Neural crest cell (in vitro differentiated cells): ENCODE data around the gene AHI1. TPM values are rescaled to one million over a fixed set of nuclear protein-coding genes. Genes with fewer than 3 reads are reported as not detected.

ENCODE experiments used
- DNase-seq: peaks from one replicate; pipeline ENCODE4 v3.0.0; 2021; ENCODE audit warnings: low read depth, mixed read lengths, low spot score
- H3K27ac Mint-ChIP-seq: one replicate; pipeline ENCODE4 v1.8.0; 2021; ENCODE audit warnings: mild to moderate bottlenecking, mixed read lengths; ENCODE audit not compliant: unreplicated experiment
- H3K27me3 Mint-ChIP-seq: 2 replicates; pipeline ENCODE4 v1.8.0; 2021; ENCODE audit warnings: low read depth, mild to moderate bottlenecking, mixed read lengths
- H3K36me3 Mint-ChIP-seq: 2 replicates; pipeline ENCODE4 v1.8.0; 2021; ENCODE audit warnings: low read depth, mild to moderate bottlenecking, mixed read lengths
- H3K4me1 Mint-ChIP-seq: 2 replicates; pipeline ENCODE4 v1.8.0; 2021; ENCODE audit warnings: mixed read lengths
- H3K4me3 Mint-ChIP-seq: one replicate; pipeline ENCODE4 v1.8.0; 2021; ENCODE audit warnings: mild to moderate bottlenecking, mixed read lengths
- H3K9me3 Mint-ChIP-seq: 2 replicates; pipeline ENCODE4 v1.8.0; 2021; ENCODE audit warnings: mixed read lengths
- CTCF ChIP-seq: fragments of 200-600 bp; sonication (generic); conservative IDR thresholded peaks from 2 replicates; pipeline ENCODE4 v1.5.0; 2021; ENCODE audit warnings: antibody characterized with exemption, mild to moderate bottlenecking
- total RNA-seq: library from RNA; stranded (reverse); gene quantifications from 2 replicates; pipeline ENCODE4 v1.2.1, GENCODE V29; 2021

Gene AHI1
- total RNA-seq, 1 donor from 2014 or later = 27.6 TPM

DNA sequence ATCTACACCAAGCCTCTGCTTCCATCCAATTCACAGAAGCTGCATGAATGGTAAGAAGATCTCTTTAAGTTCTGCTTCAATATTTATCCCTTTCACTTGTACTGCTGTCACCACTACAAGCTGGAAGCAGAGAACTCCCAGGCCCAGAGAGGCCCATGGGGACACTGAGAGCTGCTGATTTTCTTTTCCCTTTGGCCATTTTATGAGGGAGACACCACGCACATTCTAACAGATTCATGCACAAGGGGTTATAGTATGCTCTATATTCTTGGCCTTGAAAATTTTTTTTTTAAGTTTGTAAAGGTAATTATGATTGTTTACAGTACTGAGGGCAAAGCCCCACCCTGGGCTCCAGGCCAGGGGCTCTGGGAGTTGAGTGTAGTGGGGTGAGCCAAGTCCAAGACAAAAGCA lies 228.1 kb downstream of the AHI1 start:
- no peak overlapping the region for H3K27ac Mint-ChIP-seq
- no peak overlapping the region for H3K4me3 Mint-ChIP-seq
- H3K4me1 Mint-ChIP-seq = no peaks in the 10 kb centered on the region
- DNase-seq = no peak
- TF ChIP-seq CTCF = no peak
- H3K36me3 Mint-ChIP-seq = no peaks in the 10 kb centered on the region
- peaks cover 1% of the 10 kb centered on the region for H3K9me3 Mint-ChIP-seq
- H3K27me3 Mint-ChIP-seq = no peaks in the 10 kb centered on the region

DNA sequence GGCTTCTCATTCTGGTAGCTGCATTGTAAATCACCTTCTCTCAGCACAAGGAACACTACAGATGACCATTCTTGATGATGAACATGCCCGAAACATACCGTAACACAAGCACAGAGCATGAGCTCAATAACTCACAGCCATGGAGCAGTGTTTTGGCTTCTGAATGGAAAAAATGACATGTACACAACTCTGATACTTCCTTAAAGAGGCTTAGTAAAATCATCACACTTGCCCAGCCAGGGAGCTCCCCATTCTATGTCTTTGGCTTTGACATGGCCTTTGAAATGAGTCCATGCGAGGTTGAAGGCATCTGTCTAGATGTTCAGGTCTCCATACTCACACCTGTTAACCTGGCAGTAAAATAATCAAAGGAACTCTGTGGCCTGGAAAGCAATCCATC lies 228.8 kb downstream of the AHI1 start:
- H3K4me3 Mint-ChIP-seq = no peak overlapping the region
- H3K4me1 Mint-ChIP-seq = no peaks in the 10 kb centered on the region
- H3K36me3 Mint-ChIP-seq = no peaks in the 10 kb centered on the region
- DNase-seq = no peak
- H3K9me3 Mint-ChIP-seq = peaks cover 2% of the 10 kb centered on the region
- peak overlapping the region; percentile 13 for H3K27ac Mint-ChIP-seq
- TF ChIP-seq CTCF = no peak
- H3K27me3 Mint-ChIP-seq = no peaks in the 10 kb centered on the region

GRCh38 chr6:135268263-135268662 lies 229.3 kb downstream of the AHI1 start:
- H3K9me3 Mint-ChIP-seq = peaks cover 2% of the 10 kb centered on the region
- no peak overlapping the region for H3K4me3 Mint-ChIP-seq
- no peaks in the 10 kb centered on the region for H3K4me1 Mint-ChIP-seq
- H3K36me3 Mint-ChIP-seq = no peaks in the 10 kb centered on the region
- H3K27ac Mint-ChIP-seq = peak overlapping the region; percentile 13
- no peak for DNase-seq
- no peak for TF ChIP-seq CTCF
- no peaks in the 10 kb centered on the region for H3K27me3 Mint-ChIP-seq

DNA sequence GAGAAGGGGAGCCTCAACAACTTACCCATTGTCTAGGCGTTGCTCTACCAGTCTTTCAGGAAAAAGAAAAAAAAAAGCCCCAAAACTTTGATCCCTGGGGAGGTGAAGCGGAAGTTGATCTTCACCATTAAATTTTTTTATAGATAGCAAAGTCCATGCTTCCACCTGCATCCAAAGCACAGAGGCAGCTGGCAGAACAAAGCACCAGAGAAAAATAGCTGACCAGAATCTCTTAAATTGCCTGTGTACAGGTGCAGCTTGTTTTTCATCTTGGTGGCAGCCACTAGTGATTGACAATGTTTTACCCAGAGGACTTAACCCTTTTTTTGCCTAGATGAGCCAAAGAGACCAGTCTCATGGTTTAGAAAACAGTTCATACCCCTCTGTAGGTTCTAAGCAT lies 230.5 kb downstream of the AHI1 start:
- Mint-ChIP-seq H3K27ac (no peak overlapping the region), H3K4me1 (no peaks in the 10 kb centered on the region), H3K4me3 (no peak overlapping the region), H3K27me3 (no peaks in the 10 kb centered on the region), H3K36me3 (no peaks in the 10 kb centered on the region), H3K9me3 (peaks cover 2% of the 10 kb centered on the region)
- no peak for DNase-seq
- no peak for TF ChIP-seq CTCF

DNA sequence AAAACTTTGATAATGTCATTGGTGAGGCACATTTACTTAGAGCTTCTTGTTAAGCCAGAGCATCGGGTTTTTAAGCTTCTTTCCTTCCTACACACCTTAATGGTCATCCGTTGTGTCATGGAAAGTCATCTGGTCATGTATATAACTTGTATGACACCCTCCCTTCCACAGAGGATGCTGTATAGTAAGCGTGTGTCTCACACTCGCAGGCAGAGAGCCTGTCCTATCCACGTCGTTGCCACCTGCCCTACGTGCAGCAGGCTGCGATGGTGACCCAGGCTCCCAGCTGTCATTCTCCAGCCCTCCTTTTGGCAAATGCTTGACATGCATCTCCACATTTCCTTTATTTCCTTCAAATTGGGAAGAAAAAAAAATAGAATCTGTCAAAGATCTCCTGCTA lies 230.9 kb downstream of the AHI1 start:
- Mint-ChIP-seq H3K9me3 (peaks cover 2% of the 10 kb centered on the region), H3K27me3 (no peaks in the 10 kb centered on the region), H3K4me1 (no peaks in the 10 kb centered on the region), H3K27ac (no peak overlapping the region), H3K4me3 (no peak overlapping the region), H3K36me3 (no peaks in the 10 kb centered on the region)
- DNase-seq = no peak
- TF ChIP-seq CTCF = no peak

DNA sequence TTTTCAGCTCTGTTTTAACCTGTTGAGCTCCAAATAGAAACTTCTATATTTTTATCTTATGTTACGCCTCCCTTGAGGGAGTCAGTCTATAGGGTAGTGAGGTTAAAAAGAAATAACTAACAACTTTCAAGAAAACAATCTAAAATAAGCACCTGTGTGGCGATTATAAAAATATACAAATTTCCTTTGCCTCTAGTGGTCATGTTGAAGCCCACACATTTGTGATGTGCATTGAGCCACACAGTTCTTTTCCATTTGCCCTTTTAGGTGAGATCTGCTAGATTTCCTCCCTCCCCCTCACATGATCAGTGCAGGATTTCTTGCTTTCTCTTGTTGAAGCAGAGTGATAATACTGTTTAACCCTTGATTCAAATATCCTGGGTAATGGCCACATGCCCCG lies 232.3 kb downstream of the AHI1 start:
- H3K27ac Mint-ChIP-seq = no peak overlapping the region
- DNase-seq = no peak
- no peaks in the 10 kb centered on the region for H3K27me3 Mint-ChIP-seq
- TF ChIP-seq CTCF = no peak
- H3K9me3 Mint-ChIP-seq = peaks cover 2% of the 10 kb centered on the region
- H3K4me3 Mint-ChIP-seq = no peak overlapping the region
- H3K36me3 Mint-ChIP-seq = no peaks in the 10 kb centered on the region
- no peaks in the 10 kb centered on the region for H3K4me1 Mint-ChIP-seq
